Dedifferentiated amniotic fluid mesenchymal stem cell (primary cell): ENCODE results near the gene SLC5A1.

Source experiments
- DNase-seq: peaks from one replicate; pipeline ENCODE4 v3.0.0-alpha.2; 2016; ENCODE audit errors: extremely low spot score

SLC5A1 gene

DNA sequence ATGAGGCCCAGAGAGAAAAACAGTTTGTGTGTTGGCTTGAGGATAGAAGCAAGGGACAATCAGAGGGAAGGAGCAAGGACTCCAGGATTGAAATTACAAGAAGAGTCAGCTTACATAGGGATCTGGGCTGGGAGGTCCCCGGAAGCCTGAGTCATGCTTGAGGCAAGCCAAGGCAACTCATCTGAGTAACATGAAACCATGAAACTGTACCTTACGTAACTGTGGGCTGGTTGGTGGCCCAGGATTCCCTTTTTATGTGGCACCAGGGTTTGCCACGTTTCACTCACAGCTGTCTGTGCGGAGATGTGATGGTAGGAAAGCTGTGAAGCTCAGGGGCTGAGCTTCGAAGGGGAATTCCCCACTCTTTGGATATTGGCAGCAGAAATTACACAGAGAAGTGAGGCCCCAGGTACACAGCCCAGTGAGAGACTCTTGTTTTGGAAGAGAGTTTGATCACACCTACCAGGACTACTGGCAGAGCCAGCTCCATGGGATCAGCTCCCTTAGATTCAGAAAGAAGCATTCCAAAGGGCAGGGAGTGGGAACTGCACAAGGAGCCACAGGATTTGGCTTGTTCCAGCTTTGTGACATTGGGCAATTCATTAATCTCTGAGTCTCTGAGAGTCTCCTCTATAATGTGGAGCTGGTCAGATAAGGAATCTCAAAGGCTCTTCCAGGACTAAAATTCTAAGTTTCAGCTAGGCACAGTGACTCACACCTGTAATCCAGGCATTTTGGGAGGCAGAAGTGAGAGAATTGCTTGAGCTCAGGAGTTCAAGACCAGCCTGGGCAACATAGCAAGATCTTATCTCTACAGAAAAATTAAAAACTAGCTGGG lies 7.8 kb downstream of the SLC5A1 start:
- DNase-seq, result peak; percentile 92

DNA sequence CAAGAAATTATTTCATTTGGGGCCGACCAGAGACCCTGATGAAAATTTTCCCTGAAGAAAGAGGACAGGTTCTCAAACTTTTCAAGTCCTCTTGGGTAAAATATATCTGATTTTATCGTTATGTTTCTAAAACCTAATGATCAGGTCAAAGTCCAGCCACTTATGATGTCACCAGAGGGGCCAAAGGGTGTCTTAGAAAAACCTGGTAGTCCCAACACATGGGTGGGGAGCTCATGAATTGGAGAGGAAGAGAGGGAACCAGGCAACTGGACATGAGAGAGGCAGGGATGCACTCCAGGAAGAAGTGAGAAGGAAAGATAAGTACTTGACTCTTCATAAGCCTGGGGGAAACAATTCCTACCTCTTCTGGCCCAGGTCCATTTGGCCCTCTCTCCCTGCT lies 9.2 kb downstream of the SLC5A1 start:
- DNase-seq, result no peak

DNA sequence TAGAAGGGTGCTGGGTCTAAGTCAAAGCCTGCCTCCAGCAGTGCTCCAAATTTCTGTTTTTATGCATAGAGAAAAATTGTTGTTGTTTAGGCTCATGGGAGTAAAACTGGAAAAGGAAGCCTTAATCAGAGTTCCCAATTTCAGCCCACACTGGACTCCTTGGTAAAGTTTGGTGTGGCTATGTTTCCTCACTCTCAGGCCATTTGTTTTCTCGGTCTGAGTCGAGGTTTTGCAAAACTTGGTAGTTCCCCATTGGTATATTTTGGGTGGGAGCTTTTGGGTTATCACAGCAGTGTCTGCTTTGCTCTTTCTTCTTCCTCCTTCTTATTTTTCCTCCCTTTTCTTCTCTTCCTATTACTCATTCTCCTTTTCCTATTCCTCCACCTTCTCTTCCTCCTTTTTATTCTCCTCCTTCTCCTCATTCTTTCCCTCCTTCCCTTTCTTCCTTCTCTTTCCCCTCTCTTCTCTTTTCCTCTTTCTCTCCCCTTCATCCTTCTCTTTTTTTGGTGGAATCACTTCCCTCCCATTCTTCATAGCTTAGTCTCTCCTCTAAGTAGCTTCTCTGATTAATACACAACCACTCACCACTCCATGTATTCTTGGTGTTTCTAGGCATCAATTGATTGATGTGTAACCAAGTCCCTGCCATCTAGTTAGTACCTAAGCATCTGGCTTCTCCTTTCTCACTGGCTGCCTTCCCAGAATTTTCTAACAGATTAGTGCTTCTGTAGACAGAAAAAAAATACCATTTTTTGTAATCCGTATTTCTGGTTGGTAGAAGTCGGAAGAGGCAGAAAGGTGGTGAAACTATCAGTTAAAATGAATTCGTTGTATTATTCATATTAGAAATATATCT lies 10.1 kb downstream of the SLC5A1 start:
- DNase-seq, result no peak

GRCh38 chr22:32055069-32055468 lies 12.0 kb downstream of the SLC5A1 start:
- no peak for DNase-seq

GRCh38 chr22:32058656-32059260 lies 15.7 kb downstream of the SLC5A1 start:
- DNase-seq, result peak; percentile 41

DNA sequence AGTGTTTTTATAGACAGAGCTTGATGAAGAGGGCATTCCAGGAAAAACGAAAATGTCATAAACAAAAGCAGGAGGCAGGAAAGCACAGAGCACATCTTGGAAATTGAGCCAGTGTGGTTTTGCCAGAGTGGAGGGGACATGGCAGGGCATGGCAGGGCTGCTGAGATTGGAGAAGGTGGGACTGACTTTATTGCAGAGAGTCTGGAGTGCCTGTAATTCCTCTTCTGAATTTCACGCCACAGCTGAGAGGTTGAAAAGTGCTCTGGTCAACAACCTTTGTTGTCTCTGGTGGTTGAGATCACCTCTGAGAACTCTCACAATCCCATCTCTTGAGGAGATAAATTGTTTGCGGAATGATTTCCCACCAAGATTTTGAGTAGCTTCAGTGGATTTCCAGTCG lies 16.4 kb downstream of the SLC5A1 start:
- DNase-seq, result no peak

- DNase-seq, result no peak
Measured at GRCh38 chr22:32063701-32064100, 20.6 kb downstream of the SLC5A1 start.

DNA sequence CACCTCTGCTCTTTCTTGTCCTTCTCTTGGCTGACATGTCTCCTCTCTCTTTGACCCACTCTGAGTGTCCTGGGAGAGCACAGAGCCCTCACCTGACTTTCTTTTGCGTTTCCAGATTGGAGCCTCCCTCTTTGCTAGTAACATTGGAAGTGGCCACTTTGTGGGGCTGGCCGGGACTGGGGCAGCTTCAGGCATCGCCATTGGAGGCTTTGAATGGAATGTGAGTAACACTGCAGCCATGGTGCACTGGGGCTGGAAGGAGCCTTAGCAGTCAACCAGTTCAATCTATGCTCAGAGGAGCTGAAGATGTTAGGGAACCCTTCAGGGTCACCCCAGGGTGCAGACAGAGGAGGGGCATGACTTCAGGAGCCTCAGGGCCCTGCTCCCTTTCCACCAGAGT lies 23.8 kb downstream of the SLC5A1 start:
- DNase-seq, result no peak

DNA sequence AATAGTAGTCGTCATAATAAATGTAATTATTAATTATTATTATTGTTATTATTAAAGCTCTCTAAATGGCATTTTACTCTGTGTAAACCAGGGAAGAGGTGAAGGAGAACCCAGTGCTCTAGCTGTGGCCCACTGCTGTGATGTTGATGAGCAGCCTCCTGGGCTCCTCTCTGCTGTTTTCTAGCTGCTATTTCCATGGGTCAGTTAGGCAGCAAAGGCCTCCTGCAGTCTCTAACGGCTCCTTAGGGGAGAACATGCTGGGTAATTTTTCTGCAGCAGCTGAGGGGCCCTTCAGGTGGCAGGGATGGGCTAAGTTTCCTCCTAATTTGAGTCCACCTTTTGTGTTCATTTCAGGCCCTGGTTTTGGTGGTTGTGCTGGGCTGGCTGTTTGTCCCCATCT lies 24.6 kb downstream of the SLC5A1 start:
- no peak for DNase-seq

GRCh38 chr22:32069579-32070372 lies 26.7 kb downstream of the SLC5A1 start:
- DNase-seq, result no peak

DNA sequence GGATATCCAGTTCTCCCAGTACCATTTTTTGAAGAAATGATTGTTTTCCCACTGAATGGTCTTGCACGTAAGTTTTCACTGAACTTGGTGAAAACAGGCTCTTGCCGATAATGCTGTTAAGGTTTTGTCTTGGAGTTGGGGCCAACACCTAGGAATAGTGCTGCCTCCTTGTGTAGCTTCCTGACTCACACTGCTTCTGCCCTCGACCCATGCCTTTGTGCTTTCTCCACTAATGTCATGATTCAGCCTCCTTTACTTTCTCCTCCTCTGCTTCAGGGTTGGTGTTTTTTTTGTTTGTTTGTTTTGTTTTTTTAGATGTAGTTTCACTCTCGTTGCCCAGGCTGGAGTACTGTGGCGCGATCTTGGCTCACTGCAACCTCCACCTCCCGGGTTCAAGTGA lies 30.2 kb downstream of the SLC5A1 start:
- no peak for DNase-seq

GRCh38 chr22:32073823-32074380 lies 30.8 kb downstream of the SLC5A1 start:
- DNase-seq, result no peak

DNA sequence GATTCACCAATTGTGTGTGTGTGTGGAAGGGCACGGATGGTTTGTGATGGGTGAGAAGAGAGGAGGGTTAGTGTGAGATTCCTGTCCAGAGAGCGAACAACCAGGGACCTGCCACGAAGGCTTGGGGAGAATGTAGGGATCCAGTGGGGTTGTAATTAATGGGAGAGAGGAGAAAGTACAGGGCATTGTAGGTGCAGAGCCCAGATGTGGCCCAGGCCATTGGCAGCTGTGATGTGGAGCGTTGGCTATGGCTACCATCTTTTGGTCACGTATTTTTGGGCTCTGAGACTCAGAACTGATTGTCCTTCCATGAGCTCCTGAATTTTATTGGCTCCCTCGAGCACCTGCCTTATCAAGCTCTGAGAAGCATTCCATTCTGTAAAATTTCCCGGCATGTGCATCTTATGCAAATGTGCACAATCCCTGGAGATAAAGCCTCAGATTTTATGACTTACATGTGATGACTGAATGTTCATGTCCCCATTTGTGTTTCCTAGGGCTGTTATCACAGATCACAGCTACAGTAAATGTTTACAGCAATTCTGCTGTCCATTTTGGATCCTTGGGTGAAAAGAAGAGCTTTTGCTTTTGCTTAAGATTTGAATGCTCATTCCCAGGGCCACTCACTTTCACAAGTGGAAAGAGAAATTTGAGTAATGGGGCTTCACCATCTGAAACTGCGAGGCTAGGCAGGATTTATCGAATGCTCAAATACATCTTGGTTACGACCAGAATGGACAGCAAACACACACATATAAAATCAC lies 33.1 kb downstream of the SLC5A1 start:
- DNase-seq, result no peak

GRCh38 chr22:32076761-32077084 lies 33.7 kb downstream of the SLC5A1 start:
- no peak for DNase-seq

- no peak for DNase-seq
Measured at GRCh38 chr22:32077151-32077550, 34.1 kb downstream of the SLC5A1 start.

DNA sequence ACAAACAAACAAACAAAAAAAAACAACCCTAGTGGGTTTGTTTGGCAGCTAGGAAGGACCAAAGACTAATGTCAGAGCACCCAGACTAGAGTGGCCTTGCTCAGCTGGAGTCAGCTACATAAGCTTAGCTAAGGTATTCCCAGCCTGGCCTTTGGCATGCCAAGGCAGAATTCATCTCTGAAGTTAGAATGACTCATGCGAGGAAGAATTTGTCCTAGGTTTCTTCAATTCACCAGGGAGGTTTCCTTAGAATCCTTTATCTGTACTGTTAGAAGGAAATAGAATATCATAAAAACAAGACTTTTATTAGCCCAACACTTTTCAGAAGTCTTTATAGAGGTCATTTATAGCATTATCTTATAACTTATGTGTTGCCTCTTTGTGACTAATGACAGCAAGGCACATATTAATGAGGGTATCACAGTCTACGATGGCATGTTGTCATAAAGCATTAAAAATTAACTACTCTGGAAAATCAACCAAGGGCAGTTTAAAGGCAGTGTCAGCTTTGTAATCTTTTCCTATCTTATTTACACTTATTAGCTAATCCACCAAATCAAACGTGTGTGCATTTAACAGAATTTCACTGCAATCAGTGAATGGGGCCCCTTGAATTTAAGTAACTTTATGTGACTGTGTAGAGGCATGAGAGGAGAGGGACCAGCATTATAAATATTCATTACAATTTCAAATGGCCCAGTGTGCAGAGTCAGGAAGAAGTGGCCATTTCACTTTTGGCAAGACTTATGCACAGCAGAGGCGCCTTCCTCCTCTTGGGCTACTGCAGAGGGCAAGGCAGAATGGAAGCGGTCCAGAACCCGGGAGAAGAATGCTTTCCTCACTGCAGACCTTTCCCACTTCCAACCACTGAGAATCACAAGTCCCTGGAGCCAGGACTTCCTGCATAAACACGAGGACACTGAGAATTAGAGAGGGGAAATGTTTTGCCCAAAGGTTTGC lies 36.3 kb downstream of the SLC5A1 start:
- peak; percentile 49 for DNase-seq

GRCh38 chr22:32080904-32081303 lies 37.8 kb downstream of the SLC5A1 start:
- DNase-seq, result peak; percentile 20

DNA sequence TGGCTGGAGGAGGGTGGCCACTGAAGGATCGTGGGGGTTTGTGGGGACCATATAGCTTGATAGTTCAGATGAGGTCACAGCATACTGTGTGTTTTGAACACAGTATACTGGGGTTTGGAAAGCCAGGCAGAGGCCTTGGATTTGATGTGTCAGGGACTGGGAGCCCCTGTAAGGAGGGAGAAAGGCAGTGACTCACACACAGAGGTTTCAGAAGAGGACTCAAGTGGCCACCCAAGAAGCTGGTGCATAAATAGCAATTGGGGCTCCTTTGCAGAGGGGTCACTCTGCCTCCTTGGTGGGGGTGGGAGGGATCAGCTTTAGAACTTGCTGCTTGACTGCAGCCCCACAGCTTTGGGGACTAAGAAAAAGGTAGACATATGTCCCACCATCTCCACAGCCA lies 39.3 kb downstream of the SLC5A1 start:
- no peak for DNase-seq

DNA sequence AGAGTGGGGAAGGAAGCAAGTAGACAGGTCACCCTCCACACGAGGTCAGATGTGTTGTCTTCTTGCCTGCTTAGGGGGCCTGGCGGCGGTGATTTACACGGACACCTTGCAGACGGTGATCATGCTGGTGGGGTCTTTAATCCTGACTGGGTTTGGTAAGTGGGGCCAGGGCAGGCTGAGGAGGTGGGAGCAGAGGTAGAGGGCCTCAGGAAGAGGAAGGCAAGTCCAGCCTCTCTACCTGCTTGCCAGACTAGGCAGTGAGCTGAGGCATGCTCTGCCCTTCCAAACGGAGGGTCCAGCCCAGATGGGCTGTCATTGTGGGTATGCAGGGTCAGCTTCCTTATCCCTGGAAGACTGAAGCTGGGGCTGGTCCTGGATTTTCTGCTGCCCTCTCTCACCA lies 39.9 kb downstream of the SLC5A1 start:
- no peak for DNase-seq

- no peak for DNase-seq
Measured at GRCh38 chr22:32083814-32084213, 40.8 kb downstream of the SLC5A1 start.
